Measurements from ENCODE around the gene DNAJC17.

GRCh38 chr15:40731034-40731433 is 76.2 kb downstream of the DNAJC17 start:
- TF ChIP-seq POLR2A (IDR thresholded peaks at IDR 0.05) (no peak), CTCF (IDR thresholded peaks at IDR 0.05) (no peak), EP300 (IDR thresholded peaks at IDR 0.05) (no peak), POLR2AphosphoS5 (IDR thresholded peaks at IDR 0.05) (no peak)
